C4-2B (cell line): ENCODE measurements around the gene MCM3AP.

Experiments
- H3K27ac ChIP-seq: fragments of 450-650 bp; 2 replicates; pipeline ENCODE4 v1.5.1; 2017
- CTCF ChIP-seq: fragments of 450-650 bp; conservative IDR thresholded peaks from 2 replicates; pipeline ENCODE4 v1.5.1; 2017; ENCODE audit warnings: mild to moderate bottlenecking
- ZFX ChIP-seq: fragments of 450-650 bp; IDR thresholded peaks from 2 replicates; pipeline ENCODE4 v1.6.1; 2017

The MCM3AP gene

GRCh38 chr21:46308431-46308830 lies 23.0 kb upstream of the MCM3AP start:
- no peak overlapping the region for H3K27ac ChIP-seq

GRCh38 chr21:46307625-46308024 lies 22.2 kb upstream of the MCM3AP start:
- H3K27ac ChIP-seq: no peak overlapping the region
- TF ChIP-seq CTCF (no peak), ZFX (no peak)

More at GRCh38 chr21:46308431-46308830, 23.0 kb upstream of the MCM3AP start:
- TF ChIP-seq ZFX: no peak
- no peak for TF ChIP-seq CTCF

GRCh38 chr21:46304955-46305354 lies 19.5 kb upstream of the MCM3AP start:
- TF ChIP-seq ZFX (no peak), CTCF (no peak)
- no peak overlapping the region for H3K27ac ChIP-seq

GRCh38 chr21:46304437-46304836 lies 19.0 kb upstream of the MCM3AP start:
- H3K27ac ChIP-seq: no peak overlapping the region
- TF ChIP-seq ZFX: no peak
- TF ChIP-seq CTCF: no peak

- TF ChIP-seq CTCF (no peak), ZFX (no peak)
Measured at GRCh38 chr21:46301759-46302158, 16.3 kb upstream of the MCM3AP start.

GRCh38 chr21:46299167-46299566 lies 13.8 kb upstream of the MCM3AP start:
- no peak for TF ChIP-seq CTCF
- TF ChIP-seq ZFX: no peak
- H3K27ac ChIP-seq: no peak overlapping the region

More at GRCh38 chr21:46301759-46302158, 16.3 kb upstream of the MCM3AP start:
- H3K27ac ChIP-seq: no peak overlapping the region

- H3K27ac ChIP-seq: no peak overlapping the region
- TF ChIP-seq CTCF (no peak), ZFX (no peak)
Measured at GRCh38 chr21:46297338-46298271, 12.2 kb upstream of the MCM3AP start.
